Measurements from ENCODE around the gene C2CD2.

The C2CD2 gene

DNA sequence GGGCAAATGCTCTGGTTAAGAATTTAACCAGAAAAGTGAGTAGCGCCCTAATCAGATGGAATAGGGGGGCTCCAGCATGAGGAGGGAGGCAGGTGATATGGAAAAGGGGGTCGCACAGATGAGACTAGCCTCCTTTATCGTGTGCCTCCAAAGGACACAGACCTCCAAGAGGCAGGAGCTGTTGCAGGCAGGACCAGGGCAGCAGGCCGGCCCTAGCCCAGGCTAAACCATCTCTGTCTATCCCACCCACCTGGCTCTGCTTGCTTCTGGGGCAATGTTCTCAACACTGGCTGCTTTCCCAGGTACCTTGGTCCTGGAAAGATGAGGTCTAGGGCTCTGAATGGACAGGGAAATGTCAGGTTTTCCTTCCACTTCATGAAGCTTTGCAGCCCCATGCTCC lies 36.3 kb downstream of the C2CD2 start:
- H3K4me3 ChIP-seq (ENCODE audit: low read length), result no peak overlapping the region
- no peak for DNase-seq (ENCODE audit: low read depth)
- TF ChIP-seq, protein P1, sequence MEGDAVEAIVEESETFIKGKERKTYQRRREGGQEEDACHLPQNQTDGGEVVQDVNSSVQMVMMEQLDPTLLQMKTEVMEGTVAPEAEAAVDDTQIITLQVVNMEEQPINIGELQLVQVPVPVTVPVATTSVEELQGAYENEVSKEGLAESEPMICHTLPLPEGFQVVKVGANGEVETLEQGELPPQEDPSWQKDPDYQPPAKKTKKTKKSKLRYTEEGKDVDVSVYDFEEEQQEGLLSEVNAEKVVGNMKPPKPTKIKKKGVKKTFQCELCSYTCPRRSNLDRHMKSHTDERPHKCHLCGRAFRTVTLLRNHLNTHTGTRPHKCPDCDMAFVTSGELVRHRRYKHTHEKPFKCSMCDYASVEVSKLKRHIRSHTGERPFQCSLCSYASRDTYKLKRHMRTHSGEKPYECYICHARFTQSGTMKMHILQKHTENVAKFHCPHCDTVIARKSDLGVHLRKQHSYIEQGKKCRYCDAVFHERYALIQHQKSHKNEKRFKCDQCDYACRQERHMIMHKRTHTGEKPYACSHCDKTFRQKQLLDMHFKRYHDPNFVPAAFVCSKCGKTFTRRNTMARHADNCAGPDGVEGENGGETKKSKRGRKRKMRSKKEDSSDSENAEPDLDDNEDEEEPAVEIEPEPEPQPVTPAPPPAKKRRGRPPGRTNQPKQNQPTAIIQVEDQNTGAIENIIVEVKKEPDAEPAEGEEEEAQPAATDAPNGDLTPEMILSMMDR (conservative IDR thresholded peaks at IDR 0.05; ENCODE audit: low read length), result no peak

DNA sequence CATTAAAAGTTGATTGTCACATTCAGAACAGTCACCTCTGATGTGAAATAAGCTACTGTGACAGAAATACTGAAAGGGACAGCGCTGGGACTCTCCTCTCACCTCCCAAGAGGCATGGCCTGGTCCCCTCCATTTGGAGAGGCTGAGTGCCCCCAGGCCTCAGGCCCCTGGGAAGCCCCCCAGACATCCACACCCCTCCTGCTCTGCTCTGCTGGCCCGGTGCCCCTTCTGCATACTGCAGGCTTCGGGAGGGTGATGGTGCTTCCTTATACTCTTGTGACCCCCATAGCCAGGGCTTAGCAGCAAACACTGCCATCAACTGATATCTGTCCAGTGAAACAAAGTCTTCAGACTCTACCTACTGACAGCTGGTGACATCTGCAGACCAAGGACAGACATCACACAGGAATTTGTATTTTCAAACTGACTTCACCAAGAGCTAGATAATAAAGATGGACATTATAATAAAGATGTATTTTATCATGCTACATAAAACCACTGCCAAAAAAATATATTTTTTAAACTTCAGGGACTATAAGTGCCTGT lies 36.9 kb downstream of the C2CD2 start:
- no peak for DNase-seq (ENCODE audit: low read depth)
- TF ChIP-seq, protein P1 (conservative IDR thresholded peaks at IDR 0.05; ENCODE audit: low read length), result no peak

DNA sequence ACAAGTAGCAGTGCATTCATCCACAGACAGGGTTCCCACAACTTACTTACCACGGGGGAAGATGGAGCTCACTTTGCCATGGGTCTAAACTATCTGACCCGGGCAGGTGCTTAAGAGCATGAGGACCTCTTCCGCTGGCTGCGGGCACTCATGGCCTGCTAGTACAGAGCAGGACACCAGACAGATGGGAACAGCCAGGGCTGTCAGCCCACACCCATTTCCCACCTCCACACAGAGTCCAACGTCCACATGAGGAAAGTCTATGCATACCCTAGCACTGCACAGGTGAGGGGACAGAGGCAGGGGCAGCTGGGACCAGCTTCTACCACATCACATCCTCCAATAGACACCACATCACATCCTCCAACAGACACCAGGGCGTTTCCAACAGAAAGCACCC lies 38.9 kb downstream of the C2CD2 start:
- H3K4me3 ChIP-seq (ENCODE audit: low read length), result no peak overlapping the region
- TF ChIP-seq, protein P1 (conservative IDR thresholded peaks at IDR 0.05; ENCODE audit: low read length), result no peak
- DNase-seq (ENCODE audit: low read depth), result no peak

More for the DNA sequence above, 36.9 kb downstream of the C2CD2 start:
- H3K4me3 ChIP-seq (ENCODE audit: low read length), result no peak overlapping the region

DNA sequence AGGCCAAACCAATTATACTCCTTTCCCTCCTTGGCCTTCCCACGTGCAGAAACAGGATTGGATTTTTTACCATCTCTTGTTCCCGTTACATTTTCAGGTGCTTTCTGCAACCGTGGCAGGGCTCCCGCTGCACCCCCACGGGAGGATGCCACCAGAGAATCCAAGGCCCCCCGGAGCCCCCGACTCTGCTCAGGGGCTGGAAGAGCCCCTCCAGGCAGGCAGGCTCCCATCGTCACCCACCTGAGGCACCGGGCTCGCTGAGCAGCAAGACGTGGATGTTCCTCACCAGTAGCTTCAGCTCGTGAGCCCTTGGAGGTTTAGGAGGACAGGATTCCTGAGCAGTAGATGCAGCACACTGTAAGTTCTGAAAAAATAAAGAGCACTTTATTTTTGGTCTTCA lies 39.5 kb downstream of the C2CD2 start:
- TF ChIP-seq, protein P1 (conservative IDR thresholded peaks at IDR 0.05; ENCODE audit: low read length), result no peak
- no peak overlapping the region for H3K4me3 ChIP-seq (ENCODE audit: low read length)

DNA sequence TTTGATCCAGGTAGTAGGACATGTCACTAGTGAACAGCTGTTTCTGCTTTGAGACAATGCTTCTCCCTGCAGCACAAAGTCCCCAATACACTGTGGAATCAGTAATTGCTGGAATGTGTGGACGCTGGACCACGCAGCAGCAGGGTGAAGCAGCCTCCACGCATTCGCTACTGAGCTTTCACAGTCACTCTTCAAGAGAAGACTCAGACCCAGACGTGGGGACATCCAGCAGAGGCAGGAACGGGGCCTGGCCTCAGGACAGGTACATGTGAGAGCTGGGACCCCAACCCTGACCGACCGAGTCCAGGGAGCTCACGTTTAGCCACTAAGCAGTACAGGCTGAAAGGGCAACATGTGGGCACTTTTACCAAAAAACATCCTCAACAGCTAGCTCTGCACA lies 40.6 kb downstream of the C2CD2 start:
- no peak overlapping the region for H3K4me3 ChIP-seq (ENCODE audit: low read length)
- DNase-seq (ENCODE audit: low read depth), result no peak
- TF ChIP-seq, protein P1 (conservative IDR thresholded peaks at IDR 0.05; ENCODE audit: low read length), result no peak

More for the DNA sequence above, 39.5 kb downstream of the C2CD2 start:
- no peak for DNase-seq (ENCODE audit: low read depth)

DNA sequence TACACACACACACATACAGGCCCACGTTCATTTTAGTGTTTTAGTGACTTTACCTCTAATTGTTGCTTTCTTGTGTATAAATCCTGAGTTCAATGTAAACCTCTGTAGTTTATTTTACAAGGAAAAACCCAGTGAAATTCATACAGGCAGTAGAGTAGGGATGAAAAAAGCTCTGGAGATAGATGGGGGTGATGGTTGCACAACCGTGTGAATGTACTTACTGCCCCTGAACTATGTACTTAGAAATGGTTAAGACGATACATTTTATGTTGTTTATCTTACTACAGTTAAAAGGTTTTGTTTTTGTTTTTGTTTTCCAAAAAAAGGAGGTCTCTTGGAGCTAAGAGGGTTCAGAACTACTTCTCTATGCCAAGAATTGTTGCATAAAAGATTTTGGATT lies 45.0 kb downstream of the C2CD2 start:
- DNase-seq (ENCODE audit: low read depth), result no peak
- TF ChIP-seq, protein P1 (conservative IDR thresholded peaks at IDR 0.05; ENCODE audit: low read length), result no peak
- no peak overlapping the region for H3K4me3 ChIP-seq (ENCODE audit: low read length)

DNA sequence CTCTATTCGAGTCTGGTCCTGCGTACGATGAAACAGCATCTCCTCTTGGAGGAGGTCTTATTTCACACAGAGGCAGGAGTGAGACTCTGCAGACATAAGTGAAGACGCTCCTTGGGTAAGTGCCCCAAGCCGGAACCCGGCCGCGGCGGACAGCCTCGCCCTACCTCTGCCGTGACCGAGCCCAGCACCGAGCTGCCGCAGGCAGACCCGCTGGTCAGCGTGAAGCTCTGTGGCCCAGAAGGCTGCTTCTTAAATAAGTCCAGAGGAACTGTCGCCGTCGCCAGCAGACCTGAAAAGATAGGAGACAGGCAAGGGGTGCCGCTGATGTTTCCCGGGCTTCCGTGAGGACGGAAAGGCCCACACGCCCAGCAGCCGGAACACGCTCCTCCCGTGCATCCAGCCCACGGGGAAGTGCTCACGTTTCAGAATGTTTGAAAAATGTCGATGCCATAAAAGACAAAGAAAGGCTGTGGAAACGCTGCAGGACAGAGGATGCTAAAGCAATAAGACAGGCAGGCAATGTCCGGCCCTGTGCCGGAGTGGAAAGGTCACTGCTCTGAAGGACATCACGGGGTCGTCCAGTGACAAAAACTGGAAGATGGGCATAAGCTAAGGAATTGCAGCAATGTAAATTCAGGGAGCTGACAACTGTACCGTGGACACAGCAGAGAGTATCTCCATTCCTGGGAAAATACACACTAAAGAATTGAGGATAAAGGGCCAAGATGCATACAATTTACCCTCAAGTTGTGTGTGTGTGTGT lies 46.1 kb downstream of the C2CD2 start:
- TF ChIP-seq, protein P1 (conservative IDR thresholded peaks at IDR 0.05; ENCODE audit: low read length), result no peak
- H3K4me3 ChIP-seq (ENCODE audit: low read length), result no peak overlapping the region
- no peak for DNase-seq (ENCODE audit: low read depth)

All from AG10803 (cell line).